GM18498 (cell line): ENCODE results near the gene CATSPERE.

ENCODE experiments used
- ATAC-seq: cut with Tn5 transposase; IDR thresholded peaks from one replicate; pipeline ENCODE4 v1.9.1; 2021; ENCODE audit warnings: mild to moderate bottlenecking, moderate library complexity; ENCODE audit not compliant: unreplicated experiment

CATSPERE gene

GRCh38 chr1:244461245-244462071, at the start of gene CATSPERE:
CATSPERE (plus strand) TSS chr1:244461273; CDS start chr1:244461430, 157 bp downstream.
- ATAC-seq, result peak; percentile 99

- ATAC-seq, result no peak
These were observed 48.9 kb upstream of the CATSPERE start for GRCh38 chr1:244412176-244412575.

- ATAC-seq, result no peak
These were observed 47.3 kb upstream of the CATSPERE start for GRCh38 chr1:244413736-244414135.

GRCh38 chr1:244414543-244414942, 46.5 kb upstream of the CATSPERE start:
- ATAC-seq, result no peak

GRCh38 chr1:244419024-244419423, 42.0 kb upstream of the CATSPERE start:
- ATAC-seq, result no peak

- ATAC-seq, result no peak
These were observed 38.9 kb upstream of the CATSPERE start for GRCh38 chr1:244422174-244422573.

GRCh38 chr1:244424649-244425334, 36.3 kb upstream of the CATSPERE start:
- ATAC-seq, result no peak

GRCh38 chr1:244427647-244428046, 33.4 kb upstream of the CATSPERE start:
- ATAC-seq, result no peak

GRCh38 chr1:244429818-244430217, 31.3 kb upstream of the CATSPERE start:
- no peak for ATAC-seq

GRCh38 chr1:244431166-244431565, 29.9 kb upstream of the CATSPERE start:
- no peak for ATAC-seq

- no peak for ATAC-seq
These were observed 25.4 kb upstream of the CATSPERE start for GRCh38 chr1:244435562-244436205.

GRCh38 chr1:244436336-244437085, 24.6 kb upstream of the CATSPERE start:
- ATAC-seq, result no peak

- no peak for ATAC-seq
These were observed 24.0 kb upstream of the CATSPERE start for GRCh38 chr1:244437086-244437468.

- no peak for ATAC-seq
These were observed 21.6 kb upstream of the CATSPERE start for GRCh38 chr1:244439391-244440032.

- ATAC-seq, result no peak
These were observed 18.2 kb upstream of the CATSPERE start for GRCh38 chr1:244442850-244443249.

GRCh38 chr1:244444854-244445253, 16.2 kb upstream of the CATSPERE start:
- ATAC-seq, result no peak

GRCh38 chr1:244445320-244446181, 15.5 kb upstream of the CATSPERE start:
- no peak for ATAC-seq

- no peak for ATAC-seq
These were observed 14.0 kb upstream of the CATSPERE start for GRCh38 chr1:244447024-244447423.

- ATAC-seq, result no peak
These were observed 13.5 kb upstream of the CATSPERE start for GRCh38 chr1:244447552-244447951.
